GM12878 (cell line): Measurements from ENCODE around the gene DPYSL4. TPM values are rescaled to one million over a fixed set of nuclear protein-coding genes. Genes with fewer than 3 reads are reported as not detected.

Experiments
- ATAC-seq: fragments of 200-7000 bp; cut with Tn5 transposase; 3 replicates; pipeline ENCODE4 v1.9.1; 2020; ENCODE audit warnings: mild to moderate bottlenecking, moderate library complexity
- BruUV-seq: library from RNA; stranded (reverse); fragments of 400-500 nt; replicated peaks from 2 replicates; lab custom pipeline; 2021; lab: Mats Ljungman, UMichigan
- CTCF ChIA-PET: fragments of 300-600 bp; sonication (Branson Sonifier 250); formaldehyde crosslinking; extraction: SDS; loops from one replicate; lab custom pipeline; 2021; ENCODE audit warnings: inconsistent platforms; lab: Yijun Ruan, JAX
- POLR2A ChIA-PET: fragments of 350-600 bp; formaldehyde crosslinking; extraction: SDS; loops from one replicate; lab custom pipeline; 2021; ENCODE audit warnings: inconsistent platforms; lab: Charles Lee
- RAD21 ChIA-PET: fragments of 300-600 bp; sonication (Branson Sonifier 250); formaldehyde crosslinking; loops from one replicate; lab custom pipeline; 2023; ENCODE audit warnings: antibody characterized with exemption; ENCODE audit not compliant: unreplicated experiment; lab: Charles Lee
- SMC1A ChIA-PET: fragments of 300-600 bp; sonication (Branson Sonifier 250); formaldehyde crosslinking; loops from one replicate; lab custom pipeline; 2023; ENCODE audit not compliant: unreplicated experiment, uncharacterized antibody; lab: Charles Lee
- DNase-seq: peaks from one replicate; pipeline ENCODE4 v3.0.0-alpha.2; 2011; ENCODE audit warnings: low read depth, low spot score
- FAIRE-seq: peaks from 3 replicates; lab custom pipeline; 2011; peaks lifted over from hg19 to GRCh38; lab: Jason Lieb, UNC
- H2AFZ ChIP-seq: 2 replicates; pipeline ENCODE4 v1.6.0; 2011; ENCODE audit warnings: low read depth, low read length, control low read depth; ENCODE audit not compliant: control insufficient read depth
- H3K27ac ChIP-seq: 2 replicates; pipeline ENCODE4 v1.5.1; 2011; ENCODE audit warnings: control low read depth; ENCODE audit not compliant: control insufficient read depth, insufficient read depth
- H3K27me3 ChIP-seq, 2 experiments: replicated peaks in 1 of 2; 2 replicates each; pipeline versions ENCODE4 v1.6.0 to v1.6.1; 2011; ENCODE audit warnings: low read length in 1 of 2; ENCODE audit not compliant: control insufficient read depth in 2 of 2, insufficient read depth in 2 of 2
- H3K36me3 ChIP-seq, 2 experiments: 2 replicates each; pipeline ENCODE4 v1.5.1; 2011; ENCODE audit warnings: low read length in 1 of 2; ENCODE audit not compliant: control insufficient read depth in 2 of 2, insufficient read depth in 2 of 2
- H3K4me1 ChIP-seq: 2 replicates; pipeline ENCODE4 v1.6.1; 2011; ENCODE audit warnings: mild to moderate bottlenecking, low read length, moderate library complexity, mixed read lengths; ENCODE audit not compliant: control insufficient read depth, insufficient read depth
- H3K4me2 ChIP-seq: 2 replicates; pipeline ENCODE4 v1.6.0; 2011; ENCODE audit warnings: control low read depth; ENCODE audit not compliant: control insufficient read depth, insufficient read depth
- H3K4me3 ChIP-seq: fragments of 200-600 bp; sonication (generic); 2 replicates; pipeline ENCODE4 v1.5.1; 2016
- H3K79me2 ChIP-seq: 2 replicates; pipeline ENCODE4 v1.6.0; 2011; ENCODE audit warnings: low read length; ENCODE audit not compliant: control insufficient read depth, insufficient read depth
- H3K9ac ChIP-seq: 2 replicates; pipeline ENCODE4 v1.8.0; 2011; ENCODE audit warnings: low read length, control low read depth, mixed read lengths; ENCODE audit not compliant: control insufficient read depth, insufficient read depth
- H3K9me3 ChIP-seq: replicated peaks from 3 replicates; pipeline ENCODE4 v1.5.1; 2011; ENCODE audit warnings: mild to moderate bottlenecking, low read length; ENCODE audit not compliant: control insufficient read depth, insufficient read depth
- H4K20me1 ChIP-seq: 2 replicates; pipeline ENCODE4 v1.6.0; 2011; ENCODE audit not compliant: control insufficient read depth, insufficient read depth
- CHD2 ChIP-seq: IDR thresholded peaks from 2 replicates; pipeline ENCODE4 v1.6.1; 2011; ENCODE audit warnings: low read depth, low read length, improper control_type of control experiment, borderline replicate concordance
- HCFC1 ChIP-seq: fragments of 150-350 bp; IDR thresholded peaks from 2 replicates; pipeline ENCODE4 v1.6.1; 2014; ENCODE audit warnings: low read length
- HDAC6 ChIP-seq: fragments of 200-600 bp; sonication (generic); IDR thresholded peaks from one replicate; pipeline ENCODE4 v1.8.0; 2017; ENCODE audit warnings: antibody characterized with exemption; ENCODE audit not compliant: unreplicated experiment
- NR2F1 ChIP-seq: fragments of 450-650 bp; conservative IDR thresholded peaks from 2 replicates; pipeline ENCODE4 v1.6.1; 2017; ENCODE audit warnings: mild to moderate bottlenecking
- POLR2AphosphoS2 ChIP-seq: IDR thresholded peaks from 2 replicates; pipeline ENCODE4 v1.6.1; 2011; ENCODE audit warnings: low read depth, mild to moderate bottlenecking, low read length, improper control_type of control experiment, moderate library complexity
- RAD21 ChIP-seq: IDR thresholded peaks from 2 replicates; pipeline ENCODE4 v1.6.1; 2011; ENCODE audit warnings: mild to moderate bottlenecking, low read depth, low read length, moderate library complexity; ENCODE audit not compliant: insufficient read depth
- RUNX3 ChIP-seq: IDR thresholded peaks from 2 replicates; pipeline ENCODE4 v1.6.1; 2012; ENCODE audit warnings: low read length, inconsistent platforms
- SP1 ChIP-seq: IDR thresholded peaks from one replicate; pipeline ENCODE4 v1.6.1; 2011; ENCODE audit warnings: low read depth, low read length
- TAF1 ChIP-seq: IDR thresholded peaks from 2 replicates; pipeline ENCODE4 v1.6.1; 2011; ENCODE audit warnings: mild to moderate bottlenecking, low read depth, low read length, borderline replicate concordance
- WGBS: methylation state at CpG from one replicate; pipeline ENCODE4 v1.1.6; 2016; ENCODE audit warnings: low lambda C conversion rate; ENCODE audit not compliant: insufficient replicate concordance, insufficient coverage; ENCODE audit errors: missing lambda C conversion rate; 5-methylcytosine and 5-hydroxymethylcytosine counted together
- in situ Hi-C: fragments of 300-500 bp; cut with MboI; formaldehyde crosslinking; loops from 9 replicates; pipeline ENCODE4 v1.14.3; 2018; ENCODE audit warnings: mixed read lengths
- intact Hi-C: fragments of 100-400 bp; cut with micrococcal nuclease; formaldehyde crosslinking; loops from one replicate; pipeline ENCODE4 v1.14.2; 2022; ENCODE audit not compliant: unreplicated experiment
- polyA plus RNA-seq, 11 experiments: library from polyadenylated mRNA; depleted of rRNA in 4 of 11; unstranded in 6 of 11; stranded (reverse) in 5 of 11; fragments of >200 nt; fragmentation: Nextera tagmentation in 4 of 11; fragmentation: Illumina TruSeq in 1 of 11; extraction: Ambion mirVana in 4 of 11; extraction: Trizol in 1 of 11; gene quantifications; 1 replicate in 1 of 11; 2 replicates in 10 of 11; pipeline versions ENCODE4 v1.2.1 to v1.2.3, GENCODE V29; 2011 to 2016; ENCODE audit warnings: inconsistent platforms in 2 of 11, missing spikeins in 2 of 11, low read depth in 1 of 11
- total RNA-seq, 4 experiments: library from RNA; depleted of rRNA in 3 of 4; stranded (reverse); fragments of >200 nt in 3 of 4; fragmentation: Illumina TruSeq in 1 of 4; extraction: Trizol in 1 of 4; gene quantifications; 2 replicates each; pipeline versions ENCODE4 v1.2.1 to v1.2.3, GENCODE V29; 2013 to 2021

Gene DPYSL4
- total and polyA plus RNA-seq, 10 of the 15 experiments (the other 5 are each of a cell fraction or from before 2014, with no cell fraction given) = 0.10 to 0.21 TPM; not detected in 8

DNA sequence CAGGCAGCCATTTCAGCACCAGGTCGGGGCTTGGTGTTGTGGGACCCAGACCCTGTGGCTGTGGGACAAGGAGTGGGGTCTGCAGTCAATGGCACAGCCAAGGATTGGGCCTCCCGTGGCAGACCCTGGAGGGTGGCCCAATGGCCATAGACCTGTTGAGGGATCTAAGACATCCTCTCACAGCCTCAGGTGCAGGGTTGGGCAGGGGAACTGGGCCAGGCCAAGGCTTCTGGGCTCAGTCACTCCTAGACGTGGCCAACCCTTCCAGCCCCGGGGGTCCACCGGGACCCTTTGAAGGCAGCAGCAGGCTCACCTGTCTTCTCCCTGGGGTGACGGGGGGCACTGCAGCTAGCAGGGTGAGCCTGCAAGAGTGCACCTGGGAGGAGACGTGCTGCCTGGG is 45.7 kb upstream of the DPYSL4 start:
- Histone ChIP-seq H2AFZ (no peak overlapping the region), H3K27ac (no peak overlapping the region), H4K20me1 (no peaks in the 10 kb centered on the region), H3K9ac (no peak overlapping the region), H3K36me3 (no peaks in the 10 kb centered on the region), H3K4me2 (no peak overlapping the region), H3K4me1 (no peaks in the 10 kb centered on the region), H3K9me3 (no peaks in the 10 kb centered on the region), H3K4me3 (no peak overlapping the region), H3K79me2 (no peaks in the 10 kb centered on the region), H3K27me3 (no peaks in the 10 kb centered on the region)
- SMC1A ChIA-PET = no interaction called here
- FAIRE-seq (no peak), DNase-seq (no peak), ATAC-seq (no peak)
- TF ChIP-seq HDAC6 (no peak), NR2F1 (no peak), CHD2 (no peak), POLR2AphosphoS2 (no peak), TAF1 (no peak), RUNX3 (no peak), RAD21 (no peak), HCFC1 (no peak), SP1 (no peak)
- in situ Hi-C loops = no loop called here
- CTCF ChIA-PET = no interaction called here
- BruUV-seq = no TSS peak
- intact Hi-C loops = no loop called here
- POLR2A ChIA-PET = no interaction called here
- 19% methylated on average over 7 of the region's 7 CpGs for WGBS
- RAD21 ChIA-PET = no interaction called here
